Ectodermal cell (in vitro differentiated cells): Measurements from ENCODE around the gene CDK3.

ENCODE experiments used
- H3K27ac ChIP-seq: 2 replicates; pipeline ENCODE4 v1.7.0; 2013; ENCODE audit warnings: mild to moderate bottlenecking, low read depth, low read length; ENCODE audit not compliant: insufficient read depth, poor library complexity, severe bottlenecking
- H3K27me3 ChIP-seq: 2 replicates; pipeline ENCODE4 v1.7.0; 2013; ENCODE audit warnings: mild to moderate bottlenecking, low read length; ENCODE audit not compliant: insufficient read depth, control insufficient read depth, poor library complexity, severe bottlenecking
- H3K36me3 ChIP-seq: one replicate; pipeline ENCODE4 v1.7.0; 2013; ENCODE audit warnings: low read length; ENCODE audit not compliant: control insufficient read depth, insufficient read depth
- H3K4me1 ChIP-seq: one replicate; pipeline ENCODE4 v1.7.0; 2013; ENCODE audit warnings: low read length; ENCODE audit not compliant: control insufficient read depth, insufficient read depth
- H3K4me3 ChIP-seq: 2 replicates; pipeline ENCODE4 v1.7.0; 2013; ENCODE audit warnings: low read depth, low read length, control low read depth; ENCODE audit not compliant: insufficient read depth
- H3K9me3 ChIP-seq: 2 replicates; pipeline ENCODE4 v1.7.0; 2013; ENCODE audit warnings: mild to moderate bottlenecking, low read length, moderate library complexity; ENCODE audit not compliant: control insufficient read depth
- WGBS, 2 experiments: methylation state at CpG; one replicate each; pipeline ENCODE4 v1.1.7; 2013; ENCODE audit warnings: missing lambda C conversion rate in 2 of 2; 5-methylcytosine and 5-hydroxymethylcytosine counted together

Gene CDK3

DNA sequence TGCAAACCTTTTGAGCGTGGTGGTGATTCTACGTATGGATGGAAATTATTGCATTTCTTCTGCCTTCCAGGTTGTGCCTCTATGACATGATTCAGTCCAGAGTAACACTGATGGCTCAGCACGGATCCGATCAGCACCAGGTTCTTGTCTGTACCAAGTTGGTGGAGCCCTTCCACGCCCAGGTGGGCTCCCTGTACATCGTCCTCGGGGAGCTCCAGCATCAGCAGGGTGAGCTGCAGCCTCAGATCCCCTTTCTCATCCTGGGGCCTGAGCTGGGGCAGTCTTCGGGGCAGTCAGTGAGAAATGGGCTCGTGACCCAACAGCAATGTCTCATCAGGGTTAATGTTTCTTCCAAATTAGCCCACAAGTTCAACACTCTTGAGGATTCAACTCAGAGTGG is 9.3 kb upstream of the CDK3 start:
- Histone ChIP-seq H3K4me3 (no peak overlapping the region), H3K9me3 (no peaks in the 10 kb centered on the region), H3K27ac (no peak overlapping the region), H3K36me3 (no peaks in the 10 kb centered on the region), H3K27me3 (no peaks in the 10 kb centered on the region), H3K4me1 (no peaks in the 10 kb centered on the region)
- WGBS, 2 experiments, result 87% methylated on average over 9 of the region's 9 CpGs

DNA sequence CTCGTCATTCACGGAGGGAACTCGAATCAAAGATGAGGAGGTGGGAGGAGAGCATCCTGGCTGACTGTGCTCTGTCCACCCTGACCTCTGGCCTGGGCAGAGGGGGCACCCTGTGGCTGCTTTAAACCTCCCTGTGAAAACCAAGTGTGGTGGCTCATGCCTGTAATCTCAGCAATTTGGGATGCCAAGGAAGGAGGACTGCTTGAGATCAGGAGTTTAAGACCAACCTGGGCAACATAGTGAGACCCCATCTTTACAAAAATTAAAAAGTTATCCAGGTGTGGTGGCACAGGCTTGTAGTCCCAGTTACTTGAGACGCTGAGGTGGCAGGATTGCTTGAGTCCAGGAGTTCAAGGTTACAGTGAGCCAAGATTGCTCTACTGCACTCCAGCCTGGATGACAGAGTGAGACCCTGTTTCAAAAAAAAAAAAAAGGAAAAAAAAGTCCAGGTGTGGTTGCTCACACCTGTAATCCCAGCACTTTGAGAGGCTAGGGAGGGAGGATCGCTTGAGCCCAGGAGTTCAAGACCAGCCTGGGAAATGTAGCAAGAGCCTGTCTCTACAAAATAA is 5.8 kb upstream of the CDK3 start:
- Histone ChIP-seq H3K27me3 (no peaks in the 10 kb centered on the region), H3K4me3 (no peak overlapping the region), H3K4me1 (no peaks in the 10 kb centered on the region), H3K36me3 (no peaks in the 10 kb centered on the region), H3K9me3 (no peaks in the 10 kb centered on the region), H3K27ac (no peak overlapping the region)
- WGBS, 2 experiments, result 94 to 95% methylated on average over 5 of the region's 5 CpGs

DNA sequence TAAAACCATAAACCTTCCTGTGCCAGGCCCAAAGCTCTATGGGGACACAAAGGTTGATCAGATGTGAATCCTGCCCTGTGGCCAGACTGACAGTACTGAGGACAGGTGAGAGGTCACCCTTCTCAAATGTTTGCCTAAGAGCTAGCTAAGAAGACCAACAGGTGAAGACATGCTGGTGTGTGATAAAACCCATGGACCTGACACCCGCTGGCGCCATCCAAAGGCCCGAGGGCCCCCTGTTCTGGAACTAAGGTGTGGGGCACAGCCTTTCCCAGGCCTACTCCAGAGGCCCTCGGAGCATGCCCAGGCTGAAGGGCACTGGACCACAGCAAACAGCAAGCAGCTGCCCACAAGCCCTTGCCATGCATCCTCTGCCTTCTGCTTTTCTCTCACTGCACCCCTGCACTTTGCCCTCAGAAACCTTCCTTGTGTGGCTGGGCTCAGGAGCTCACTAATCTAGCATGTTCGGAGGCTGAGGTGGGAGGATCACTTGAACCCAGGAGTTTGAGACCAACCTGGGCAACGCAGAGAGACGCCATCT is 5.2 kb upstream of the CDK3 start:
- Histone ChIP-seq H3K4me3 (no peak overlapping the region), H3K4me1 (no peaks in the 10 kb centered on the region), H3K36me3 (no peaks in the 10 kb centered on the region), H3K27me3 (no peaks in the 10 kb centered on the region), H3K27ac (no peak overlapping the region), H3K9me3 (no peaks in the 10 kb centered on the region)
- WGBS, 2 experiments, result 95% methylated on average over 7 of the region's 7 CpGs

DNA sequence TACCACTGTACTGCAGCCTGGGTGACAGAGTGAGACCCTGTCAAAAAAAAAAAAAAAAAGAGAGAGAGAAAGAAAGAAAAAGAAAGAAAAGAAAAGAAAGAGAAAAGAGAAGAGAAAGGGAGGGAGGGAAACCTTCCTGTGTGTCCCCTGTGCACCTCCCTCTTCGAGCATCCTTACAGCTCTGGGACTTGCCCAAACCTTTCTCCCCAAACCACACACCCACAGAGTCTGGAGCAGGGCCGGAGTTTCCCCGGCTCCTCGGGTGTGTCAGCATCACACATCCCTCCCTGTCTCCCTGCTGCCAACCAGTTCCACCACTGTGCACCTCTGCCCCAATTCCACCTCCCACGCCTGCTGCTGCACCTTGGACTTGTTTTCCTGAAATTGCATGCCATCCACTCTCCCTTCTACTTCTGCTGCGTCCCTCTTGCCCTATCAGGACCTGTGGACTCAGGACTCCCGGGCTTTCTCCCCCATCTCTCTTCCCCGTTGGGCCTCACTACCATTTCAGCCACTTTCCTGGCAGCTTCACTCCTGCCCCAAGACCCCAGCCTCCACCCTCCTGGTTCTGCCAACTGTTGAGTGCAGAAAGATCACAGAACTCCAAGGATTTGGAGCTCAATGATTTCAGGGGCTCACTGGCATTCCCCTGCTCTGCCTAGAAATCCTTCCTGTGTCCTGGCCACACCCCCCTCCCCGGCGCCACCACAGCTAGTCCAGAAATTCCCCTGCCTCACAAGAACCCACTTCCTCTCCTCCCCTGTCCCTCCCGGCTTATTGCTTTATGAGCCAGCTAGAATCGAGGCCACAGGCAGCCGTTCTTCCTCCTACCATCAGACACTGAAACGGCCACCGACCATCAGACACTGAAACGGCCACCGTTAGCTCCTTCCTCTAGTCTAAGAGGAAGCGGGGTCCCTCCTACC is 3.7 kb upstream of the CDK3 start:
- no peak overlapping the region for H3K27ac ChIP-seq
- WGBS, 2 experiments, result 80 to 84% methylated on average over 18 of the region's 18 CpGs

DNA sequence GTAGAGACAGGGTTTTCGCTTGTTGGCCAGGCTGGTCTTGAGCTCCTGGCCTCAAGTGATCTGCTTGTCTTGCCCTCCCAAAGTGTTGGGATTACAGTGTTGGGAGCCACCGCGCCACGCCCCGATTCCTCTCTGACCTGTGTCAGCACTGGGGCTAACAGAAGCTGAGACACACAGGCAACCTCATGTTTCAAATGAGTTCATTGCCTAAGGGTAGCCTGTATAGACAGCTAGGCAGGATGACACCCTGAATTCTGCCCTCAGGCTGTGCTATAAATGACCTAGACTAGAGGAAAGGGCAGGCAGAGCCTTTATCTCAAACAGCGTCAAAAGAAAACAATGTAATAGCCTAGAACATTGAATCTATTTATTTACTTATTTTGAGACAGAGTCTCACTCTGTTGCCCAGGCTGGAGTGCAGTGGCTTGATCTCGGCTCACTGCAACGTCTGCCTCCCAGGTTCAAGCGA is 2.3 kb upstream of the CDK3 start:
- 95 to 96% methylated on average over 9 of the region's 9 CpGs for WGBS, 2 experiments
- Histone ChIP-seq H3K4me1 (no peaks in the 10 kb centered on the region), H3K36me3 (no peaks in the 10 kb centered on the region), H3K9me3 (no peaks in the 10 kb centered on the region), H3K27me3 (no peaks in the 10 kb centered on the region), H3K27ac (no peak overlapping the region), H3K4me3 (no peak overlapping the region)

More for the DNA sequence above, 3.7 kb upstream of the CDK3 start:
- Histone ChIP-seq H3K36me3 (no peaks in the 10 kb centered on the region), H3K27me3 (no peaks in the 10 kb centered on the region), H3K4me1 (no peaks in the 10 kb centered on the region), H3K4me3 (no peak overlapping the region), H3K9me3 (no peaks in the 10 kb centered on the region)

DNA sequence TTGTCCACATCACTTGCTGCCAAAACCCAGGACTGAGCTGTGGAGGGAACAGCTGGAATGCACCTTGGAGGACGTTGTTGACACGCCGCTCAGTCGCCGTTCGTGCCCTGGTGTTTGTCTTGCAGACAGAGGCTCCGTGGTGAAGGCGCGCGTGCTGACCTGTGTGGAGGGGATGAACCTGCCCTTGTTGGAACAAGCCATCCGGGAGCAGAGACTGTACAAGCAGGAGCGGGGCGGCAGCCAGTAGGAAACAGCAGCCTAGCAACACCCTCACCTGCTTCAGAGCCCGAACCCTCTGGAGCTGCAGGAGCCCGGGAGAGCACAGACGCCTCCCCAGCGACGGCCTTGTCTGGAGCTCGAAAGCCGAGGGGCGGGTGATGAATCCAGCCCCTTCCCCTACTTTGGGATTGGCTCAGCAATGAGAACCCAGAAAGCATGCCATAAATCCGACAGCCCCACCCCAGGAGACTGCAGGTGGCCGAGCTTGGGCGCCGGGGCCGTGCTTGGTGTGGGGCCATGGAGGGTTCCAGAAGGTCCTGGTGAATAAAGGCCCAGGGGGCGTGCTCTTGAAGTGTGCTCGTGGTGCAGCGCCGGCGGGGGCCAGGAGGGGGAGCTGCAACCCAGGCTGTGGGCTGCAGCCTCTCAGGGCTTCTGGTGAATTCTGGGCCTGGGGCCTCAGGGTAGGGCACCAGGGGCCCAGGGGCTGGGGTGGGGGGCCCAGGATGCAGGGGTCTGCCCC is 470 bp upstream of the CDK3 start:
- H3K4me3 ChIP-seq, result no peak overlapping the region
- no peaks in the 10 kb centered on the region for H3K9me3 ChIP-seq
- no peak overlapping the region for H3K27ac ChIP-seq
- H3K4me1 ChIP-seq, result no peaks in the 10 kb centered on the region
- no peaks in the 10 kb centered on the region for H3K27me3 ChIP-seq
- 77 to 79% methylated on average over 31 of the region's 31 CpGs for WGBS, 2 experiments
- H3K36me3 ChIP-seq, result no peaks in the 10 kb centered on the region

DNA sequence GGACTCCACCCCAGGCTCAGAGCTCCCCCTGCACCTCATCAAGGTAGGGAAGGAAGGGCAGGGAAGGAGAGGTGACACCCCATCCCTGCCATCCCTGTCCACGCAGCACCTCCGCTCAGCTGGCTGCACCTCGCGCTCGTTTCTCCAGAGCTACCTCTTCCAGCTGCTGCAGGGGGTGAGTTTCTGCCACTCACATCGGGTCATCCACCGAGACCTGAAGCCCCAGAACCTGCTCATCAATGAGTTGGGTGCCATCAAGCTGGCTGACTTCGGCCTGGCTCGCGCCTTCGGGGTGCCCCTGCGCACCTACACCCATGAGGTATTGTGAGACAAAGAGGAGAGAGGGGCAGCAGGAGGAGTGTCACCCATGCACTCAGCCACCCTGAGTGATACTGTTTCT is 1.4 kb downstream of the CDK3 start:
- Histone ChIP-seq H3K27me3 (no peaks in the 10 kb centered on the region), H3K27ac (no peak overlapping the region), H3K4me3 (no peak overlapping the region), H3K4me1 (no peaks in the 10 kb centered on the region), H3K36me3 (no peaks in the 10 kb centered on the region), H3K9me3 (no peaks in the 10 kb centered on the region)
- WGBS, 2 experiments, result 95 to 96% methylated on average over 12 of the region's 12 CpGs

DNA sequence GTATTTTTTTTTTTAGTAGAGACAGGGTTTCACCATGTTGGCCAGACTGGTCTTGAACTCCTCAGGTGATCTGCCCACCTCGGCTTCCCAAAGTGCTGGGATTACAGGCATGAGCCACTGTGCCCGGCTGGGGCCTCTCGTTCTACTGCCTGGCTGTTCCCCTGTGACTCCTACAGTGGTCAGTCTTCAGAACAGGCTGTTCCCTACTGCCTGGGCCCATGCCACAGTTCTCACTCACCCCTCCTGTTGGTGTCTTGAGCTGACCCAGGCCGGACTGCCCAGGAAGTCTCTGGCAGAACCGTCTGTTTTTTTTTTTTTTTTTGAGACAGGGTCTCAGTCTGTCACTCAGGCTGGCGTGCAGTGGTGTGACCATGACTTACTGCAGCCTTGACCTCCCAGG is 3.3 kb downstream of the CDK3 start:
- 91 to 95% methylated on average over 6 of the region's 6 CpGs for WGBS, 2 experiments
- Histone ChIP-seq H3K9me3 (no peaks in the 10 kb centered on the region), H3K36me3 (no peaks in the 10 kb centered on the region), H3K4me1 (no peaks in the 10 kb centered on the region), H3K27ac (no peak overlapping the region), H3K27me3 (no peaks in the 10 kb centered on the region), H3K4me3 (no peak overlapping the region)

DNA sequence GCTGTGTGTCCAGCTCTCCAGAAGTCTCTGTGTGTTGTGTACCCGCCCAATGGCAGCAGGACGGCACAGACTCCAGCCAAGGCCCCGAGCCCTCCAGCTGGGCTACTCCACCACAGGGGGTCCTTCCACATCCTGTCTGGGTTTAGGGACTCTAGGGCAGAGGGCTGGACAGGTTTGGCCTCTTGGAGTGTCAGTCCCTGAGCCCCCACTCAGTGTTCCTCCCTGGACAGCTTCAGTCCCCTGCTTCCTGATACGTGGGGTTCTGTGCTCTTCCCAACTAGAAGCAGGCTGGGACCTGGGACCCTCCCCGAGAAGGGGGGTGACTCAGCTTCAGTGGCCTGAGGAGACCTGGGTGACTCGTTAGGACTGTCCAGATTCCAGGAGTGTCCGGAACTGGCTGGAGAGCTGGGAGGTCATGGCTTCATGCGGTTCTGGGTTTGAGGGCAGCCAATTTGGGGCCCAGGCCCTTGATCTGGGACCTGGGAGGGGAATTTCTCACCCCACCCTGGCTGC is 4.2 kb downstream of the CDK3 start:
- Histone ChIP-seq H3K27me3 (no peaks in the 10 kb centered on the region), H3K4me1 (no peaks in the 10 kb centered on the region)
- WGBS, 2 experiments, result 88 to 89% methylated on average over 8 of the region's 8 CpGs

More for the DNA sequence above, 4.2 kb downstream of the CDK3 start:
- no peak overlapping the region for H3K4me3 ChIP-seq
- H3K36me3 ChIP-seq, result no peaks in the 10 kb centered on the region
- no peaks in the 10 kb centered on the region for H3K9me3 ChIP-seq
- no peak overlapping the region for H3K27ac ChIP-seq
